CD14-positive monocyte (primary cell): ENCODE results near the gene GSE1. TPM values are rescaled to one million over a fixed set of nuclear protein-coding genes. Genes with fewer than 3 reads are reported as not detected.
A peak's percentile ranks its signal among the peaks of the same experiment; 100 is the strongest.

Experiments
- DNase-seq, 3 donors: peaks; one replicate each; pipeline ENCODE4 v3.0.0-alpha.2; 2011 to 2022
- H2AFZ ChIP-seq: 2 replicates; pipeline ENCODE4 v1.6.0; 2012; ENCODE audit warnings: mild to moderate bottlenecking, low read depth, low read length, inconsistent platforms; ENCODE audit not compliant: insufficient read depth, poor library complexity, severe bottlenecking
- H3K27ac ChIP-seq, 2 donors: 1 replicate in 1 of 2; 2 replicates in 1 of 2; pipeline ENCODE4 v1.5.1; 2012 to 2013; ENCODE audit warnings: low read length in 2 of 2, control low read depth in 1 of 2, inconsistent platforms in 1 of 2, low read depth in 1 of 2, mild to moderate bottlenecking in 1 of 2
- H3K27me3 ChIP-seq, 2 donors: one replicate each; pipeline versions ENCODE4 v1.6.0 to v1.6.1; 2011 to 2013; ENCODE audit warnings: low read length in 2 of 2; ENCODE audit not compliant: control insufficient read depth in 2 of 2, insufficient read depth in 2 of 2
- H3K36me3 ChIP-seq, 2 donors: replicated peaks in 1 of 2; 1 replicate in 1 of 2; 2 replicates in 1 of 2; pipeline versions ENCODE4 v1.5.1 to v1.6.1; 2012 to 2013; ENCODE audit warnings: low read length in 2 of 2, control low read depth in 1 of 2, inconsistent platforms in 1 of 2, mild to moderate bottlenecking in 1 of 2; ENCODE audit not compliant: insufficient read depth in 2 of 2, control insufficient read depth in 1 of 2
- H3K4me1 ChIP-seq, 2 donors: 1 replicate in 1 of 2; 2 replicates in 1 of 2; pipeline versions ENCODE4 v1.5.1 to v1.6.1; 2012 to 2013; ENCODE audit warnings: low read length in 2 of 2, control low read depth in 1 of 2, inconsistent platforms in 1 of 2, mild to moderate bottlenecking in 1 of 2, moderate library complexity in 1 of 2; ENCODE audit not compliant: insufficient read depth in 2 of 2, control insufficient read depth in 1 of 2
- H3K4me2 ChIP-seq: replicated peaks from 2 replicates; pipeline ENCODE3; 2012; ENCODE audit warnings: low read length, moderate library complexity, mild to moderate bottlenecking; ENCODE audit not compliant: poor library complexity, severe bottlenecking; ENCODE audit errors: extremely low read depth
- H3K4me3 ChIP-seq, 3 experiments: fragments of 200-600 bp in 1 of 3; sonication (generic) in 1 of 3; replicated peaks in 1 of 3; 1 replicate in 2 of 3; 2 replicates in 1 of 3; pipeline ENCODE4 v1.5.1; 2011 to 2013; ENCODE audit warnings: low read length in 3 of 3, mild to moderate bottlenecking in 3 of 3, control low read depth in 2 of 3, low read depth in 2 of 3, inconsistent platforms in 1 of 3, moderate library complexity in 1 of 3
- H3K79me2 ChIP-seq: 2 replicates; pipeline ENCODE4 v1.6.0; 2012; ENCODE audit warnings: mild to moderate bottlenecking, control low read depth, inconsistent platforms, low read length, moderate library complexity; ENCODE audit not compliant: insufficient read depth
- H3K9ac ChIP-seq: 2 replicates; pipeline ENCODE4 v1.6.0; 2017; ENCODE audit warnings: low read length, mild to moderate bottlenecking; ENCODE audit not compliant: insufficient read depth, poor library complexity, severe bottlenecking
- H3K9me3 ChIP-seq, 2 donors: replicated peaks in 1 of 2; 1 replicate in 1 of 2; 2 replicates in 1 of 2; pipeline versions ENCODE4 v1.5.1 to v1.6.1; 2012 to 2013; ENCODE audit warnings: low read length in 2 of 2, control low read depth in 1 of 2; ENCODE audit not compliant: control insufficient read depth in 1 of 2, insufficient read depth in 1 of 2
- H4K20me1 ChIP-seq: 2 replicates; pipeline ENCODE4 v1.6.0; 2012; ENCODE audit warnings: mild to moderate bottlenecking, low read length, control low read depth, moderate library complexity; ENCODE audit not compliant: insufficient read depth
- H3K27ac Mint-ChIP-seq, 7 donors: one replicate each; pipeline ENCODE4 v1.8.0; 2020; ENCODE audit warnings: mild to moderate bottlenecking in 7 of 7, mixed read lengths in 7 of 7, moderate library complexity in 6 of 7, inconsistent platforms in 2 of 7
- H3K27me3 Mint-ChIP-seq, 3 donors: one replicate each; pipeline ENCODE4 v1.8.0; 2021 to 2022; ENCODE audit warnings: low read depth in 3 of 3, mild to moderate bottlenecking in 3 of 3, mixed read lengths in 3 of 3, moderate library complexity in 3 of 3, inconsistent platforms in 1 of 3
- H3K36me3 Mint-ChIP-seq, 2 donors: one replicate each; pipeline ENCODE4 v1.8.0; 2020; ENCODE audit warnings: mixed read lengths in 2 of 2, inconsistent platforms in 1 of 2, mild to moderate bottlenecking in 1 of 2
- H3K4me1 Mint-ChIP-seq: one replicate; pipeline ENCODE4 v1.8.0; 2020; ENCODE audit warnings: mild to moderate bottlenecking, mixed read lengths
- H3K4me3 Mint-ChIP-seq, 2 donors: one replicate each; pipeline ENCODE4 v1.8.0; 2020; ENCODE audit warnings: mild to moderate bottlenecking in 2 of 2, mixed read lengths in 2 of 2, moderate library complexity in 1 of 2
- H3K9me3 Mint-ChIP-seq, 7 donors: one replicate each; pipeline ENCODE4 v1.8.0; 2020 to 2022; ENCODE audit warnings: mixed read lengths in 7 of 7, mild to moderate bottlenecking in 6 of 7, moderate library complexity in 6 of 7, inconsistent platforms in 2 of 7
- CTCF ChIP-seq: fragments of 200-600 bp; IDR thresholded peaks from one replicate; pipeline ENCODE4 v1.8.0; 2022; ENCODE audit warnings: antibody characterized with exemption, mild to moderate bottlenecking
- WGBS: methylation state at CpG from one replicate; pipeline ENCODE4 v1.1.5; 2013; ENCODE audit warnings: missing lambda C conversion rate; ENCODE audit not compliant: insufficient coverage; 5-methylcytosine and 5-hydroxymethylcytosine counted together
- intact Hi-C, 2 donors: fragments of 100-400 bp; cut with micrococcal nuclease; formaldehyde crosslinking; loops; one replicate each; pipeline versions ENCODE4 v1.15.0 to v1.15.1; 2023
- polyA plus RNA-seq, 3 donors: library from polyadenylated mRNA; depleted of rRNA in 1 of 3; unstranded in 2 of 3; stranded (reverse) in 1 of 3; fragments of 300-500 nt in 2 of 3; fragments of >200 nt in 1 of 3; fragmentation: Illumina TruSeq in 2 of 3; gene quantifications; 1 replicate in 2 of 3; 2 replicates in 1 of 3; pipeline ENCODE4 v1.2.3, GENCODE V29; 2012 to 2021

The GSE1 gene
- polyA plus RNA-seq, 3 donors = 0.67 to 38.9 (median 0.86) TPM

GRCh38 chr16:85688586-85689284 lies 75.6 kb downstream of the GSE1 start, which contains the start of gene GINS2:
Gene GINS2 (minus strand): TSS chr16:85688954. CDS start chr16:85688898, 56 bp downstream.
- intact Hi-C loops = loop anchor here in 1 of 2 donors (5.0 kb wide), 1 partner anchor 71 kb away; no protein-coding TSS in a partner anchor
- peak within 1 kb of the TSS; percentile 75 to 82 for H3K4me3 Mint-ChIP-seq
- peaks cover 23% of the 10 kb centered on the region for H3K4me1 Mint-ChIP-seq
- no peak for TF ChIP-seq CTCF
- peaks cover 28% of the 10 kb centered on the region for H3K79me2 ChIP-seq
- H3K4me1 ChIP-seq = peaks cover 16 to 22% of the 10 kb centered on the region in 2 donors
- peak within 1 kb of the TSS; percentile 77 for H3K4me2 ChIP-seq
- H4K20me1 ChIP-seq = no peaks in the 10 kb centered on the region
- no peaks in the 10 kb centered on the region for H3K9me3 ChIP-seq
- H3K36me3 ChIP-seq = no peaks in the 10 kb centered on the region
- H3K27ac ChIP-seq = no peak within 1 kb of the TSS
- H2AFZ ChIP-seq = peak within 1 kb of the TSS; percentile 87
- peak; percentile 83 to 88 (median 87) for DNase-seq
- peaks cover 2 to 16% of the 10 kb centered on the region in 2 donors for H3K36me3 Mint-ChIP-seq
- H3K9me3 Mint-ChIP-seq = no peaks in the 10 kb centered on the region
- peaks cover 13 to 15% (median 13%) of the 10 kb centered on the region in 3 donors for H3K27me3 Mint-ChIP-seq
- H3K9ac ChIP-seq = peak within 1 kb of the TSS; percentile 19
- peak within 1 kb of the TSS; percentile 40 to 77 (median 76) for H3K4me3 ChIP-seq
- WGBS = 1% methylated on average over 73 of the region's 86 CpGs
- no peaks in the 10 kb centered on the region for H3K27me3 ChIP-seq
- peak within 1 kb of the TSS in 1 of 7 donors; percentile 55 for H3K27ac Mint-ChIP-seq

- H3K27ac Mint-ChIP-seq = no peak overlapping the region
- H3K27me3 Mint-ChIP-seq = peaks cover 13 to 15% (median 13%) of the 10 kb centered on the region in 3 donors
- Histone ChIP-seq H2AFZ (peak overlapping the region; percentile 59), H3K4me1 (peaks cover 16 to 22% of the 10 kb centered on the region in 2 donors), H3K4me2 (peak overlapping the region; percentile 77), H4K20me1 (no peaks in the 10 kb centered on the region), H3K36me3 (no peaks in the 10 kb centered on the region), H3K79me2 (peaks cover 28% of the 10 kb centered on the region), H3K9me3 (no peaks in the 10 kb centered on the region), H3K27ac (no peak overlapping the region), H3K9ac (no peak overlapping the region), H3K27me3 (no peaks in the 10 kb centered on the region), H3K4me3 (peak overlapping the region; percentile 17 to 76 (median 35))
- H3K4me3 Mint-ChIP-seq = peak overlapping the region; percentile 68 to 70
- H3K4me1 Mint-ChIP-seq = peaks cover 23% of the 10 kb centered on the region
- no peaks in the 10 kb centered on the region for H3K9me3 Mint-ChIP-seq
- peaks cover 2 to 16% of the 10 kb centered on the region in 2 donors for H3K36me3 Mint-ChIP-seq
- 72% methylated on average over 10 of the region's 27 CpGs for WGBS
- DNase-seq = no peak
- intact Hi-C loops = loop anchor here in 1 of 2 donors (5.0 kb wide), 1 partner anchor 72 kb away; no protein-coding TSS in a partner anchor
- no peak for TF ChIP-seq CTCF
Measured at GRCh38 chr16:85689285-85689949, 76.3 kb downstream of the GSE1 start.
